HG03045 (cell line): ENCODE data around the gene USP14.

Source experiments
- ATAC-seq: cut with Tn5 transposase; IDR thresholded peaks from one replicate; pipeline ENCODE4 v1.9.1; 2021; ENCODE audit warnings: mild to moderate bottlenecking, moderate library complexity; ENCODE audit not compliant: unreplicated experiment

Gene USP14

DNA sequence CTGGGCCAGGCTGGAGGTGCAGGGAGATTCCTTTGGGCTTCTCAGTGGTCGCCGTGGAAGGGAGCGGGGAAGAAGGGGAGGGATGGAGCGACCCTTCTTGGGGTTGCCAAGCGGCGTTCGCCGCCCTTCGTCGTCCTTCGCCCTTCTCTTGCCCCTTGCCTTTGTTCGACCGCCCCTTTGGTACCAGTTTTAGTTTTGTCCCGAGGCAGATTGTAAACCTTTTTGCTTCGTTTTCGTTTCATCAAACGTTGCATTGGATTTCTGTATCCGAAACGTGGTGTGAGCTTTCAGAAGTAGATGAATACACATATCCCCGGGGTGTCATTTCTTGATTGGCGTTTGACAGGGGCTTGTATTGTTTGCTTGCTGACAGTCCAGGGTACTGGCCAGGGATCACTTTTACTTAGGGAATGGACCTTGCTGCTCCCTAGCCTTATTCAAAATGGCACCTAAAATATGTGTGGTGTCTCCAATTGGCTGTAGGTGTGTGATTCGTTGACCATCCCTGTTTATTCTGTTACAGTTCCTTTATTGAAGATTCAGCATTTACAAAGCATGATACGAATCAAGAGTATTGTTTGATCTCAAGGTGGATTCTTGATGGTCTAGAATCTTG lies 788 bp downstream of the USP14 start:
- no peak for ATAC-seq

GRCh38 chr18:159933-160332 lies 1.6 kb downstream of the USP14 start:
- ATAC-seq = no peak

DNA sequence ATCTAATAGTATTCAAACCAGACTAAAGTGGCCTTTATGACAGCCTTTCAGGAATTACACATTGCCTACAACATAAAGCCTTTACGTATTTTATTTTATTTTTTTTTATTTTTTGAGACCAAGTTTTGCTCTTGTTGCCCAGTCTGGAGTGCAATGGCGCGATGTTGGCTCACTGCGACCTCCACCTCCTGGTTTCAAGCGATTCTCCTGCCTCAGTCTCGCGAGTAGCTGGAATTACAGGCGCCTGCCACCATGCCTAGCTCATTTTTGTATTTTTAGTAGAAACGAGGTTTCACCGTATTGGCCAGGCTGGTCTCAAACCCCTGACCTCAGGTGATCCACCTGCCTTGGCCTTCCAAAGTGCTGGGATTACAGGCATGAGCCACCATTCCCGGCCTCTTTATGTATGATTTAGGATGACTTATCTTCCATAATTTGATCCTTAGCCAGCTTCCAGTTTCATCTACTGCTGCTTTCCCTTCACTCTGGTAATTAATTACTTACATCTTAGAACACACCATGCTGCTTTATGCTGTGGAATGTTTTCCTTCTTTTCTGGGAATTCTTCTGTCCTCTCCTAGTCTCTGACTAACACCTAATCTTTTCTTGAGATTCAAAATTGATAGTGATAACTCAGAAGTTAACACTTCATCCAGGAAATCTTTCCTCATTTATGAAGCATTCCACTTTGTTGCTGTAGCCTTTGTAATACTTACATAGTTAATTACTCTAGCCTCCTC lies 2.6 kb downstream of the USP14 start:
- ATAC-seq = no peak

DNA sequence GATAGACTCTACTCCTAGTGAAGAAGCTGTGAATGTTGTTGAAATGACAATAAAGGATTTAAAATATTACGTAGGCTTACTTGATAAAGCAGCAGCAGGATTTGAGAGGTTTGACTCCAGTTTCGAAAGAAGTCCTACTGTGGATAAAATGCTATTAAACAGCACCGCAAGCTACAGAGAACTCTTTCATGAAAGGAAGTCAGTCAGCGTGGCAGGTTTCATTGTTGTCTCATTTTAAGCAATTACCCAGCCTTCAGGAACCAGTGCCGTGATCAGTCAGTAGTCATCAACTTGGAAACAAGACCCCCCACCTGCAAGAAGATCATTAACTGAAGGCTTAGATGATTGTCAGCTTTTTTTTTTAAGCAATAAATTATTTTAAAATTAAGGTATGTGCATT lies 14.0 kb downstream of the USP14 start:
- ATAC-seq = no peak

DNA sequence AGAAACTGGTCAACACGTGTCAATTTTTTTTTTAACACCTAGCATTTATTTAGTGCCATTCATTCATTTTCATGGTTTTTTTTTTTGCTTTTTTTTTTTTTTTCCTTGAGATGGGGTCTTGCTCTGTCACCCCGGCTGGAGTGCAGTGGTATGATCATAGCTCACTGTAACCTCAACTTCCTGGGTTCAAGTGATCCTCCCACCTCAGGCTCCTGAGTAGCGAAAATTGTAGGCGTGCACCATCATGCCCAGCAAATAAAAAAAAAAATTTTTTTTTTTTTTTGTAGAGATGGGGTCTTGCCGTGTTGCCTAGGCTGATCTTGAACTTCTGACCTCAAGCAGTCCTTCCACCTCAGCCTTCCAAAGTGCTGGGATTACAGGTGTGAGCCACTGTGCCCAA lies 21.1 kb downstream of the USP14 start:
- ATAC-seq = no peak

DNA sequence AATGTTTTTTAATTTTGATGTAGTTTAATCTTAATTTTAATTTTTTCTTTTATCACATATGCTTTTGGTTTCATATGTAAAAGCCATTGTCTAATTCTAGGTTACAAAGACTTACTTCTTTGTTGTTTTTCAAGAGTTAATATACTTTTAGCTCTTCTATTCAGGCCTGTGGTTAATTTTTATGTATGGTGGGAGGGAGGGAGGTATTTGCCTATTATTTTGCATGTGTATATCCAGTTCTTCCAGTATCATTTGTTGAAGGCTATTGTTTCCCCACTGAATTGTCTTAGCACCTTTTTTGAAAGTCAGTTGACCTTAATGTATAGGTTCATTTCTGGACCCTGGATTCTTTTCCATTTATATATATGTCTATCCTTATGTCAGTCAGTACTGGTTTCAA lies 23.4 kb downstream of the USP14 start:
- ATAC-seq = no peak

DNA sequence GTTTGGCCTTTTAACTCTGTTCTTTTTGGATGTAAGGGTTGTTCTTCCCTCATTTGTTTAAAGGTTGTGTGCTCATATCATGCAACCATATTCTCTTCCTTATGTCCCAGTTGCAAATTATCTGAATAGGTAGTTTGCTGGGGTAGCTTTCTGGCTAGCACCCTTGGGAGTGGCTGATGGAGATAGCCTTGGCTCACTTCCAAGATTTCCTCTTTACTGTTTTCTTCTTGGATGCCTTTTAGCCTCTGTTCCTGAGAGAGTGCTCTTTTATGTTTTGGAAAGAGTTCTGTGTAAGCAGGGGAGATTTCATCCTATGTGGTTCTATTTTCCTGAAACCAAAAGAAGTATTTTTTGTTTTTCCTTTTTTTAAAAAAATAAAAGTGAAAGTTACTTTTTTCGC lies 25.4 kb downstream of the USP14 start:
- ATAC-seq = no peak

GRCh38 chr18:189254-189653 lies 30.9 kb downstream of the USP14 start:
- ATAC-seq = no peak

GRCh38 chr18:191725-192124 lies 33.4 kb downstream of the USP14 start:
- ATAC-seq = no peak

DNA sequence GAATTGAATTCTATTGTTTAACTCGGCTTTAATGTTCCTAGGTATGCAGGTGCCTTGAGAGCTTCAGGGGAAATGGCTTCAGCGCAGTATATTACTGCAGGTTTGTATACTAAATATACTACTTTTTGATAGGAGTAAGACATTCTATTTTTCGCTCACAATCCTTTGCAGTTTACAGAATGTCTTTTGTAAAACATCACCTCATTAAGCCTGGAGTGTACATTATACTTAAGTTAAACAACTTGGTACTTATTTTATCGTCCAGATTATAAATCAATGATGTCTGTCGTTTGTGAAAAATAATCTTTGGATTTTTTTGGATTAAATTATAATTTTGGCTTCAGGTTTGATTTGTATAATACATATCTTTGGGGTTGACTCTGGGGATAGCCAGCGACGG lies 34.4 kb downstream of the USP14 start:
- no peak for ATAC-seq

DNA sequence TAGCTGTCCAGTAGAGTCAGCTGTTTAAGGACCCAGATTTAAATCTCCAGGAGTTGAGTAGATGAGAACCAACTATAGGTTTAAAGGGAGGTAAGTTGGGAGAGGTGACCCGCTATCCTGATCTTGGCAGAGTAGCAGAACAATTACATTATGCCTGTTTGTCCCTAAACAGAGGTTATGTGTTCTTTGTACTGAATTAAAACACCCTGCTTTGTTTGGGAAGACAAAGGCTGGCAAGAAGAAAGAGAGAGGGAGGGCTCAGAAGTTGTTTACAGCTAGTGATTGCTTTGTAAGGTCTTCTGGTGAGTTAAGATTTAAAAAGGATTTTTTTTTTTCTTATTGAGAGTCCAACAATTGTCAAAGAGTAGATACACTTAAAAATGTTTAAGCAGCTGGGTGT lies 37.3 kb downstream of the USP14 start:
- ATAC-seq = no peak

- ATAC-seq = no peak
Measured at GRCh38 chr18:199214-199613, 40.9 kb downstream of the USP14 start.

GRCh38 chr18:199768-200167 lies 41.4 kb downstream of the USP14 start:
- ATAC-seq = no peak

- ATAC-seq = no peak
Measured at GRCh38 chr18:210075-210474, 51.7 kb downstream of the USP14 start.

DNA sequence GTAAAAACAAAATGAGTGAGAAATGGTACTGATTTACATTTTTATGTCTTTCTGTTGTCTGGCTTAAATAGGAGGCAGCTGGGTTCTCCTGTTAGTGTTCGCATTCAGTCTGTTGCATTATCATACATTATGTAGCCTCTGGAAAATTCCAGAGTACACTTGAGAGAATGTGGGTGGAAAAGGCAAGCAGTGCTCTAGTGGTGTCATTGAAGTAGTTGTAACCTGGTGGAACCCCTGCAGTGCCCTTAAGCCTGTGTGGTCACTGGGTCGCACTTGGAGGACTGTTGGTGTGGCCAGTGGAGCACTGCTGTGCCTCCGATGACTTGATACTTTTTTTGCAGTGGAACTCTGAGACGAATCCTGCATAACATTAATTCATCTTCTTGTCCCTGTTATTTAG lies 52.4 kb downstream of the USP14 start:
- ATAC-seq = no peak

DNA sequence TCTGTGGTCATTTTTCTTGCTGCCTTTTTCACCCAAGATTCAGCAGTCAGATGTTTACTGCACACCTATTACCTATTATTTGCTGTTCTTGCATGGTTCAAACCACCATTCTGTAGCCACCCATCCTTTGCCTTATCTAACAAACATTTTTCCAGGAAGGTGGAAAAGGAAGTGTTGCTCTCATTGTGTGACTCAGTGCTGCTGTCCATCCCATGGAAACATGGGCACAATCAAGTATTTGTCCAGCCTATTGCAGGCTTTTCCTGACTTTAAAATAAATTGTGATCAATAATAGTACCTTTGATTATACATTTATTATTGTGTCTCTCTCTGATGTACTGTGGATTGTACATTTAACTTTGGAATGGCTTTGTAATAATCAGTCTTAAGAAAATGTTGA lies 53.2 kb downstream of the USP14 start:
- ATAC-seq = no peak

DNA sequence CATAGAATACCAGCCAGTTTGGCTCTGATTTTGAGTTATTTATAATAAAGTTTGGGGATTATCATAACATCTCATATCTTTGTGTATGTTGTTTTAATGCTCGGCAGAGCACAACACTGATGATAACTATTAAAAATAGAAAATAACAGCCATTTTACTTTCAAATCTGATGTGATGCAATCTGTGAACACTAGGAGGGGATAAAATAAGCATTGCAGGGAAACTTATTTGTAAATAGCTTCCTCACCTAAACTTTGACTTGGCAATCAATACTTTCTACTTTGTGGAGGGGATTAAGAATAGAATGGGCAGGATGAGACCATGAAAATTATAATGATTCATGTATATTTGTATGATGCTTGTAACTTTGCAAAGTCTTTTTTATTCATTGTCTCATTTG lies 54.4 kb downstream of the USP14 start:
- no peak for ATAC-seq

DNA sequence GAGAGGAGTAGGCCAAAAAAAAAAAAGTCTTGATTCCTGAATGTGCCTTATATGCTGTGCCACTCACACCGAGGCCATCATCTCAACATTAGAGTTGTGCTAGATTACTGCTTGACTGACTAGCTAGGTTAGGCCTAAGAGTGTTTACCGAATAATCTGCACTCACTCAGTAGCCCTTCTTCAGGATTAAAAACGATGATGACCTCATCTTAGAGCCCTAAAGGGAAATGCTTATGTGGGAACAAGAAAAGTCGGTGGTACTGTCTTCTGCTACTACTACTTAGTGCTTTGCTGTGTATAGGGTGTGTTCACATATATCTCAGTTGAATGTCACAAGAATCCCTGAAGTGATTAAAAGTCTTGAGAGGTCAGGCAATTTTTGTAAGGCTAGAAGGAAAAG lies 55.1 kb downstream of the USP14 start:
- no peak for ATAC-seq

DNA sequence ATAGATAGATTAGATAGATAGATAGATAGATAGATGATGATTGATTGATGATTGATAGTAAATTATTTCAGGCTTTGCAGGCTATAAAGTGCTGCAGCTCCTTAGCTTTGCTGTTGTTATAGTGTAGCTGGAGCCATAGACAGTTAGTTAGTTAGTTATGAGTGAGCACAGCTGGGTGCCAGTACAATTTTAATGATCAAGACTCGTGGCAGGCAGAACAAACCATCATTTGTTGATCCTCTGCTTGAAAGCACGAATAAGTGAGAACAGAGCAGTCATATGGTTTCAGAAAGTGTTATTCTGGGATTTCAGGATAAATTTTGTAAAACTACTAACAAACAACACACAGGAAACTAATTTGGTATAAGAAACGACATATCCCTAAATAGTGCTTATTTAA lies 55.6 kb downstream of the USP14 start:
- no peak for ATAC-seq

DNA sequence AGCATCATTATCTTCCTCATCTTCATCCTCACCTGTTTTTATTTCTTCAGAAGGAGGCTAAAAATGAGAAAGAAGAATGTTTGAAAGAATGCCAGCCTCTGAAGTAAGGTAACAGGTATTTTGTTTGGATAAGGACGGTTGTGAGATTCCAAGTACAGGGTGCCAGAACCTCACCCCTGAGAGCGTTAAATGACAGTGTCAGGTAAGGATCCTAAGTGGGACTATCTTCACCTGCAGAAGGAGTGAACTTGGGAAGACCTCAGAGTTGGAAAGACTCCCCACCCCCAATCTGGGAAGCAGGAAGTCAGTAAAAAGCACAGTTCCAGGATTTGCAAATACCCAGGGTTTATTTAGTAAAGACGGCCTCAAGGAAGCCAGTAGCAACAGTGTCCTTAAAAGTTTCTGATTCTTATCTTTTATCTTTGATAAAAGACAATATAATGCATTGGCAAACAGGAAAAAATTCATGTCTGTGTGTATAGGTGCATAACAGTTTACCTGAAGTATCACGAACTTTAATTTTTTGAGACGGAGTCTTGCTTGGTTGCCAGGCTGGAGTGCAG lies 57.2 kb downstream of the USP14 start:
- no peak for ATAC-seq

- ATAC-seq = no peak
Measured at GRCh38 chr18:217532-218336, 59.4 kb downstream of the USP14 start.

DNA sequence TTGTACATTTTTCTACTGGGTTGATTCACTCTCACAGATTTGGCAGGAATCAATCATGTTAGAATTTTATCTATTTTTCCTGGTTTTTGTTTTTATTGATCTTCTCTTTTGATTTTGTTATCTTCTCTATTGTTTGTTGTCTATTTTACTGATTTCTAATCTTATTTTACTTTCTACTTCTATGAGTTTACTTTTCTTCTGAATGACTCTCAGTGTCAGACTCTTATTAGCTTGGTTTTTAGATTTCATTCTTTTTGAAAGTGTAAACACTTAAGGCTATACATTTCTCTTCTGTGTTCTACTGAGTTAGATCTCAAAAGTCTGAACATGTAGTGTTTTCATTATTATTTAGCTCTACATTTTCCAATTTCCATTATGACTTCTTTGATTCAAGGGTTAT lies 62.4 kb downstream of the USP14 start:
- no peak for ATAC-seq
